PC-3 (cell line): Measurements from ENCODE around the gene TVP23C.

Experiments
- CTCF ChIP-seq: fragments of 300-600 bp; sonication (generic); conservative IDR thresholded peaks from 2 replicates; pipeline ENCODE4 v1.5.1; 2017; ENCODE audit warnings: antibody characterized with exemption, low read depth, mild to moderate bottlenecking, low read length
- EZH2 ChIP-seq: fragments of 300-600 bp; sonication (generic); IDR thresholded peaks from one replicate; pipeline ENCODE4 v1.6.1; 2017; ENCODE audit warnings: antibody characterized with exemption, mild to moderate bottlenecking, low read length; ENCODE audit not compliant: unreplicated experiment
- EZH2phosphoT487 ChIP-seq: fragments of 300-600 bp; sonication (generic); IDR thresholded peaks from 2 replicates; pipeline ENCODE4 v1.6.1; 2018; ENCODE audit warnings: mild to moderate bottlenecking, antibody characterized with exemption, low read length, borderline replicate concordance

GRCh38 chr17:15466131-15466530, 97.2 kb downstream of the TVP23C start:
- TF ChIP-seq CTCF (no peak), EZH2 (no peak), EZH2phosphoT487 (no peak)
